ENCODE measurements around the gene ADH1C. TPM values are rescaled to one million over a fixed set of nuclear protein-coding genes. Genes with fewer than 3 reads are reported as not detected.
A peak's percentile ranks its signal among the peaks of the same experiment; 100 is the strongest.
"Not testable (repeated sequence)": the region's sequence is repeated elsewhere in the genome, so short reads cannot be mapped to it uniquely, and the experiment has no call there.

Gene ADH1C
- total RNA-seq, 1 donor from 2014 or later, result 41.6 TPM

GRCh38 chr4:99357948-99358347 is 5.4 kb upstream of the ADH1C start:
- no peak for DNase-seq (ENCODE audit: low spot score)

- DNase-seq (ENCODE audit: low spot score), result no peak
These were observed 4.4 kb upstream of the ADH1C start for GRCh38 chr4:99356992-99357391.

- DNase-seq (ENCODE audit: low spot score), result not testable (repeated sequence)
These were observed 3.6 kb upstream of the ADH1C start for GRCh38 chr4:99356149-99356548.

DNA sequence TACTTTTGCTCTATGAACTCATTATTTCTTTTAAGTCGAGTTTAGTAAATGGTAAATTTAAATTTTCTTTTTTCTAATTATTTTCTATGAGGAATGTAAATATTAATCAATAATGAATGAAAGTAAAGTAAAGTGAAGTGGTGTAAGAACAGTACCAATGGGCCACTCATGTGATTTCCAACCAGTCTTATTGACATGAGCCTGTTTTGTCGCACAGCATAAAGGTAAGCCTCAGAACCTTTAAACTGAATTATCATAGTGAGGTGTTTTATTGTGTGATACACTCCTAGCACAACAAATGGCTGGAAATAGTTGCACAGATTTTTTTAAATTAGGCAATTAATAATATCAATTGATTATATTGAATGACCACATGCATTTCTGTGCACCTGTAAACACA is 1.1 kb downstream of the ADH1C start:
- DNase-seq (ENCODE audit: low spot score), result no peak

- DNase-seq (ENCODE audit: low spot score), result no peak
These were observed 3.2 kb downstream of the ADH1C start for GRCh38 chr4:99349338-99349737.

DNA sequence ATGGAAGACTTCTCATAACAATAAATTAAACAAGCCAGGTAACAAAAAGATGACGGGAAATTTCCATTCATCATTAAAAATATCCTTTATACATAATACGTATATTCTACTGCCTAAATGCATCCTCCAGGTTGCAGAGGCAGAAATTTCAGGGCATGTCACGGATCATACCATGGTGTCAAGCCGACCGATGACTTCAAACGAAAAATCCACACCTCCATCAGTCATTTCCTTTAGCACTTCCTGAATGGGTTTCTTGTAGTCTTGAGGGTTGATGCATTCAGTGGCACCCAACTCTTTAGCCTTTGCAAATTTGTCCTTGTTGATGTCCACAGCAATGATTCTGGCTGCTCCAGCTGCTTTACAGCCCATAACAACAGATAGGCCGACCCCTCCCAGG is 9.9 kb downstream of the ADH1C start:
- DNase-seq (ENCODE audit: low spot score), result not testable (repeated sequence)

DNA sequence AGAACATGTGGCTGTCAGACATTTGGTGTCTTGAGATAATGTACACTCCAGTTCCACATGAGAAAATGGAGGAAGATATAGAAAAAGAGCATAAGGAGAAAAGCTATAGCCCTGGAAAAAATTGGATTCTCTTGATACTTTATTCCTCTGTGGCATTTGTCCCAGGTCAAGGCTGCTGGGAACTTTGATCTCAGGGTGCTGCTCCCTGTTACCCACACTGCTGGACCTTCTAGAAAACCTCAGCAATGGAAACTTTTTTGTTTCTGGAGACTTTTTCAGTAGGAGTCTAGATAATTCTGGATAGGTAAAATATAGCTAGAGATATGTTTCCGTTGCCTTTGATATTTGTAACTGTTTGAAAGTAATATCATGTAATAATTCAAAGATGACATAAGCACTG is 11.1 kb downstream of the ADH1C start:
- no peak for DNase-seq (ENCODE audit: low spot score)

DNA sequence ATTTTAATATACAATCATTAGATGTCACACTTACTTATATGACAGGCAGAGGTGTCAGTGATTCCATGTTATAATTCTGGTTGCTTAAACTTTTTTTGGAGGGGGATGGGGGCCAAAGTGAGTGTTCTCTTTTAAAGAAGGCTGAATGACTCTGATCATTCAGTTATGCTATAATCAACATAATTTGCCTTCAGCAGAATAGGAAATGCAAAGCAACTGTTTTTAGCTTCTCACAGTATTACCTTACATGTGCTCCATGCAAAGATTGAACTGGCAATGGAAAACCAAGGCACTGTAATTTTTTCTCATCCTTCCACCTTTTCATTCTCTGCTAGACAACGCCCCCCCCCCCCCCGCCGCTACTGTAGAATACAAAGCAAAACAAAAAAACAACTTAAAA is 13.4 kb downstream of the ADH1C start:
- no peak for DNase-seq (ENCODE audit: low spot score)

DNA sequence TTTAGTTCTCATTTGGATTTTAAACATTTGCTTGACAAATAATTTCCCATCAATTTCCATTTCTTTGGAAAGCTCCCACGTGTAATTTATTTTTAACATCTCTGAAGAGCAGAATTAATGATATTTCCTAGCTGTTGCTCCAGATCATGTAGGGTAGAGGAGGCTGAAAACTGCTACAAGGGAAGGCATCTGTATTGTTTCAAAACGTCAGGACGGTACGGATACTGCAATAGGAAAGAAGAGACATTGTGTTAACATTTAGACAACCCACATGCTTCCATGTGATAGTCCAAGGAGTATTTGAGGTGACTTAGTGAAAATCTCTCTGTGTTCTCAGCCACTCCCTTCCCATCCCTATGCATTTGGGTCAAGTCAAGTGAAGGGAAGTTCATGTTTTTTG is 16.0 kb downstream of the ADH1C start:
- no peak for DNase-seq (ENCODE audit: low spot score)

- no peak for DNase-seq (ENCODE audit: low spot score)
These were observed 17.7 kb downstream of the ADH1C start for GRCh38 chr4:99334880-99335279.

DNA sequence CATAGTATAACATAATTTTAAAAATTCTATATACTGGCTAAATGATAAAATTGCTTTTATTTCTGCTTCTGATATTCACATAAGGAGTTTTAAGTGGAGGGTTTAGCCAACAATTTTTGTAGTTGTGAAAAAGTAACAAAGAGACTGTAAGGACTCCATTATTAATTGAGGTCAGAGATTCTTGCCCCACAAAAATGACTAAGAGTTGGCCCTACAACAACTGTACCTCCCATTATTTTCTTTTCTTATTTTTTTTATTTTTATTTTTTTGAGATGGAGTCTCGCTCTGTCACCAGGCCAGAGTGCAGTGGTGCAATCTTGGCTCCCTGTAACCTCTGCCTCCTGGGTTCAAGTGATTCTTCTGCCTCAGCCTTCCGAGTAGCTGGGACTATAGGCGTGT is 21.9 kb downstream of the ADH1C start:
- no peak for DNase-seq (ENCODE audit: low spot score)

DNA sequence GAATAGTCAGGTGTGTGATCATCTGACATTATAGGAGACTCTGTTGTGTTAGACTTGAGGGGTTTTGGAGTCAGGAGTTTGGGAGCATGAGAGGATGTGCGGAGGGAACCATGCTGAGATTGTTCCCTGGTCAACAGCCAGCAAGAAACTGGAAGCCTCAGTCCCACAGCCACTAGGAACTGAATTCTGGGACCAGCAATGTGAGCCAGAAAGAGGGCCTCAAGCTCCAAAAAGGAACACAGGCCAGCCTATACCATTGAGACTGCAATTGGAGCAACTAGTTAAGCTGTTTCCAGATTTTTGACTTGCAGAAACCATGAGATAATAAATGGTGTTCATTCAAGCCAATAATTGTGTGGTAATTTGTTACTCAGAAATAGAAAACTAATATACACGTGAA is 22.7 kb downstream of the ADH1C start:
- no peak for DNase-seq (ENCODE audit: low spot score)

DNA sequence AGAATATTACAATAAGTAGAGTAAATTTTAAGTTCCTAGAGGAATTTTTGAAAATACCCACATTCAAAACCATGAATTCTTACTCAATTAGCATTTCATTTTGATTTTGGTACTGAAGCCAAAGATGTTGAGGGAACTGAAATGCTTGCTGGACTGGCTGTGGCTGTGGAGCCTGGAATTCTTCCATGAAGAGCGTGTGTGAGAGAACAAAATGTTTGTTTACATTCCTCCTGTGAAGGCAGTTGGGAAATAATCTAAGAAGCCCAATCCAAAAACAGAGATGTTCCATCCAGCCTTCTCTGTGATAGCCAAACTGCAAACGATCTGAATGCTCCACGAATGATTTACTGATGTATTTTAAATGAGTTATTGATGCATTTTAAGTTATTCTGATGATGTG is 27.6 kb downstream of the ADH1C start:
- DNase-seq (ENCODE audit: low spot score), result peak; percentile 73

DNA sequence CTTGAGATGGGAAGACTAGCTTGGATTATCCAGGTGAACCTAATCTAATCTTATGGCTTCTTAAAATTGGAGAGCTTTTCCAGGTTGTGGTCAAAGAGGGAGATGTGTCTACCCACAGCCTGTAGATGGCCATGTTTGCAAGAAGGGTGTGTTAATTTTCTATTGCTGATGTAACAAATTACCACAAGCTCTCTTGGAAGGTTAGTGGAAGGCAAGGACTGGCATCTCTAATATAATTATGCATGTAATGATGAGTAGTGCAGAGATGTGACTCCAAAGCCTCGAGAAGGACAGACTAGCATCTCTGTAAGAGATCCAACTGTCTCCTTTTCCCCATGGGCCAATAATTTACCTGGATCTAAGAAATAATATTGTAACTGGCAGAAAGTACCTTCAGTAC is 28.2 kb downstream of the ADH1C start:
- DNase-seq (ENCODE audit: low spot score), result no peak

GRCh38 chr4:99323756-99324155 is 28.8 kb downstream of the ADH1C start:
- peak; percentile 21 for DNase-seq (ENCODE audit: low spot score)

- DNase-seq (ENCODE audit: low spot score), result no peak
These were observed 31.0 kb downstream of the ADH1C start, which contains the start of gene ADH1B for GRCh38 chr4:99321241-99322191. ADH1B (minus strand) TSS chr4:99321401; CDS start chr4:99321331, 70 bp downstream.

DNA sequence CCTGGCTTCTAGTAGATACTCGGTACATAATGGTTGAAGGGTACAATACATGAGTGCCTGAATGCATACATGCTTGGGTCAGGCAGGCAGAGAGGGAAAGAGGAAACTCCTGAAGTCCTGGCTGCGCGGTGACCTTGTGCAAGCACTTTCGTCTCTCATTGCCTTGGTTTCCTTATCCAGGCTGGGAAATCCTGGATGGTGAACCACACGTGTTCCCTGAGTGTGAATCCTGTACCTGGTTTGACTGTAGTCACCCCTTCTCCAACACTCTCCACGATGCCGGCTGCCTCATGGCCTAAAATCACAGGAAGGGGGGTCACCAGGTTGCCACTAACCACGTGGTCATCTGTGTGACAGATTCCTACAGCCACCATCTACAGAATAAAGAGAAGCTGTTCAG is 34.7 kb downstream of the ADH1C start:
- DNase-seq (ENCODE audit: low spot score), result not testable (repeated sequence)

- no peak for DNase-seq (ENCODE audit: low spot score)
These were observed 35.2 kb downstream of the ADH1C start for GRCh38 chr4:99317354-99317753.

DNA sequence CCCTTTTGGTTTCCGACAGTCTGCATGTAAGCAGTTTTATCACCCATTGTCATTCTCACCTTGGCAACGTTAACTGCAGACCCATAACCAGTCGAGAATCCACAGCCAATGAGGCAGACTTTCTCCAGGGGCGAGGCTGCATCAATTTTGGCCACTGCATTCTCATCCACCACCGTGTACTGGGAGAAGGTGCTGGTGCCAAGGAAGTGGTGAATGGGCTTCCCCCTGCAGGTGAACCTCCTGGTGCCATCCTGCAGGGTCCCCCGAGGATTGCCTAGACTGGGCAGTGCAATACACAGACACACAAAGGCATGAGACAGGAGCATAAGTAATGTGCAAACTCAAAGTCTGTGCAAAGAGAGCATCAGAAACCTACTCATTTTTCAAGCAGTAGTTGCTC is 36.7 kb downstream of the ADH1C start:
- no peak for DNase-seq (ENCODE audit: low spot score)

- no peak for DNase-seq (ENCODE audit: low spot score)
These were observed 38.3 kb downstream of the ADH1C start for GRCh38 chr4:99314211-99314610.

DNA sequence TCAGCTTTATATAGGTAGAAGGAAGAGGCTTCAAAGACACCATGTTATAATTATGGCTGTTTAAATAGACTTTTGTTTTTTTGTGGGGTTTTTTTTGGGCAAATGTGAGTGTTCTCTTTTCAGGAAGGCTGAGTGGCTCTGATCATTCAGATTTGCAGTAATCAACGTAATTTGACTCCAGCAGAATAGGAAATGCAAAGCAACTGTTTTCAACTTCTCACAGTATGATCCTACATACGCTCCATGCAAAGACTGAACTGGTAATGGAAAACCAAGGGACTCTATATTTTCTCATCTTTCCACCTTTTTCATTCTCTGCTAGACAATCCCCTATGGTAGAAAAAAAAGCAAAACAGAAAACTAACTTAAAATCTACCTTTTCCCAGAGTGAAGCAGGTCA is 42.2 kb downstream of the ADH1C start:
- no peak for DNase-seq (ENCODE audit: low spot score)

GRCh38 chr4:99305638-99306400 is 46.7 kb downstream of the ADH1C start:
- DNase-seq (ENCODE audit: low spot score), result no peak
